Esophagus muscularis mucosa (tissue), 4 donors: Measurements from ENCODE around the gene ACP2. TPM values are rescaled to one million over a fixed set of nuclear protein-coding genes. Genes with fewer than 3 reads are reported as not detected.

ENCODE experiments used
- DNase-seq: peaks from one replicate; pipeline ENCODE4 v3.0.0-alpha.2; 2017; ENCODE audit errors: extremely low spot score
- H3K27ac ChIP-seq, 4 donors: fragments of 200-600 bp; sonication (generic); replicated peaks in 1 of 4; 1 replicate in 3 of 4; 2 replicates in 1 of 4; pipeline ENCODE4 v1.5.1; 2016 to 2019; ENCODE audit warnings: mild to moderate bottlenecking in 1 of 4
- H3K27me3 ChIP-seq, 4 donors: fragments of 200-600 bp; sonication (generic); one replicate each; pipeline versions ENCODE4 v1.5.1 to v1.6.0; 2016 to 2019
- H3K36me3 ChIP-seq, 4 donors: fragments of 200-600 bp; sonication (generic); one replicate each; pipeline ENCODE4 v1.5.1; 2016 to 2019
- H3K4me1 ChIP-seq, 4 donors: fragments of 200-600 bp; sonication (generic); one replicate each; pipeline ENCODE4 v1.5.1; 2016 to 2019
- H3K4me3 ChIP-seq, 4 donors: fragments of 200-600 bp; sonication (generic); 1 replicate in 2 of 4; 2 replicates in 2 of 4; pipeline ENCODE4 v1.5.1; 2016 to 2019; ENCODE audit warnings: mild to moderate bottlenecking in 4 of 4, moderate library complexity in 1 of 4
- H3K9me3 ChIP-seq, 4 donors: fragments of 200-600 bp; sonication (generic); 1 replicate in 3 of 4; 2 replicates in 1 of 4; pipeline ENCODE4 v1.5.1; 2016 to 2019
- EP300 ChIP-seq: sonication (generic); formaldehyde crosslinking; IDR thresholded peaks from one replicate; pipeline ENCODE4 v1.6.1; 2017; ENCODE audit warnings: antibody characterized with exemption
- POLR2A ChIP-seq: fragments of 450-650 bp; IDR thresholded peaks from one replicate; pipeline ENCODE4 v1.6.1; 2017; ENCODE audit warnings: antibody characterized with exemption, moderate library complexity, mild to moderate bottlenecking, low read depth
- POLR2AphosphoS5 ChIP-seq, 2 donors: sonication (generic); formaldehyde crosslinking; IDR thresholded peaks; one replicate each; pipeline ENCODE4 v1.6.1; 2017; ENCODE audit warnings: antibody characterized with exemption in 2 of 2
- WGBS: methylation state at CpG from one replicate; pipeline ENCODE4 v1.1.5; 2018; 5-methylcytosine and 5-hydroxymethylcytosine counted together
- intact Hi-C: fragments of 100-400 bp; cut with DNase I; formaldehyde crosslinking; loops from one replicate; pipeline ENCODE4 v1.15.1; 2023
- total RNA-seq, 4 donors: library from RNA; depleted of rRNA; stranded (reverse); fragments of >200 nt; gene quantifications; one replicate each; pipeline versions ENCODE4 v1.1.0 to v1.2.1, GENCODE V29; 2016
- TF ChIP-seq, protein P1 (sequence below), 3 experiments: fragments of 200-600 bp in 2 of 3; fragments of 450-650 bp in 1 of 3; sonication (generic) in 2 of 3; IDR thresholded peaks; one replicate each; pipeline ENCODE4 v1.5.1; 2017 to 2019; ENCODE audit warnings: antibody characterized with exemption in 3 of 3, mild to moderate bottlenecking in 2 of 3, moderate library complexity in 1 of 3

ACP2 gene
- total RNA-seq, 4 donors from 2014 or later, result 19.5 to 42.7 (median 28.6) TPM

DNA sequence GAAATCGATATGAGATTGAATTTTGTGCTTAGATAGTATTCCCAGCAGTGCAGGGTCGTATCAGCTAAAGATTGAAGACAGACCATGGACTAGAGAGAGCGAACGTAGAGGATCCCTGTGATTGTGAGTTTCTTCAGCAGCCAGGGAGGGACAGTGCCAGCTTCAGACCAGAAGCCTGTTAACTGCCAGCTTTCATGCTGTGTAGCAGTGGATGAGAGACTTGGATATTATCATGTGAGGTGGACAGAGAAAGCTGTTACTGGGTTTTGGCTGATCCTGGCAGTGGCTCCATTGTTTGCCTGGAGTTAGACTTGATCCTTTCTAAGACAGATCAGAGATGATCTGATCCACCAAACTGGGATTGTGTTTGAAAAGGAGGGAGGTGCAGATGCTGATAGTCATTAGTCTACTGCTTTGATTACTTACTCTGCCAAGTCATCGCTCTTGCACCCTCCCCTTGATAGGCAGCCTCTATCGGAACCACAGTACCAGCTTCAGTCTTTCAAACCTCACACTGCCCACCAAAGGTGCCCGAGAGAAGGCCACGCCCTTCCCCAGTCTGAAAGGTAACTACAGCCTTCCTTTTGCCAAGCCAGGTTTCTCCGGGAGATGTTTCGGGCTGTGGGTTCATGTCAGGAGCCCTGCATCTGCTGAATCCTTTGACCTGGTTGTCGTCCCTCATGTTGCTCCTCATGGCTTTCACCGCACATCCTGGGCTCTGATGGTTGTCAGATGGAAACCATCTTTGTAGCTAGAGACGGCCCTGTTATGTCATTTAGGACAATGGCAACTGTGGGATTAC, 37.6 kb upstream of the ACP2 start:
- peaks cover 0 to 8% (median 4%) of the 10 kb centered on the region in 4 donors for H3K4me1 ChIP-seq
- no peak overlapping the region for H3K27ac ChIP-seq
- H3K36me3 ChIP-seq, result peaks cover 93 to 100% (median 96%) of the 10 kb centered on the region in 4 donors
- DNase-seq, result no peak
- H3K4me3 ChIP-seq, result no peak overlapping the region
- no peaks in the 10 kb centered on the region for H3K27me3 ChIP-seq
- TF ChIP-seq POLR2AphosphoS5 (IDR thresholded peaks at IDR 0.05) (no peak), POLR2A (no peak), EP300 (no peak)
- TF ChIP-seq, protein P1, sequence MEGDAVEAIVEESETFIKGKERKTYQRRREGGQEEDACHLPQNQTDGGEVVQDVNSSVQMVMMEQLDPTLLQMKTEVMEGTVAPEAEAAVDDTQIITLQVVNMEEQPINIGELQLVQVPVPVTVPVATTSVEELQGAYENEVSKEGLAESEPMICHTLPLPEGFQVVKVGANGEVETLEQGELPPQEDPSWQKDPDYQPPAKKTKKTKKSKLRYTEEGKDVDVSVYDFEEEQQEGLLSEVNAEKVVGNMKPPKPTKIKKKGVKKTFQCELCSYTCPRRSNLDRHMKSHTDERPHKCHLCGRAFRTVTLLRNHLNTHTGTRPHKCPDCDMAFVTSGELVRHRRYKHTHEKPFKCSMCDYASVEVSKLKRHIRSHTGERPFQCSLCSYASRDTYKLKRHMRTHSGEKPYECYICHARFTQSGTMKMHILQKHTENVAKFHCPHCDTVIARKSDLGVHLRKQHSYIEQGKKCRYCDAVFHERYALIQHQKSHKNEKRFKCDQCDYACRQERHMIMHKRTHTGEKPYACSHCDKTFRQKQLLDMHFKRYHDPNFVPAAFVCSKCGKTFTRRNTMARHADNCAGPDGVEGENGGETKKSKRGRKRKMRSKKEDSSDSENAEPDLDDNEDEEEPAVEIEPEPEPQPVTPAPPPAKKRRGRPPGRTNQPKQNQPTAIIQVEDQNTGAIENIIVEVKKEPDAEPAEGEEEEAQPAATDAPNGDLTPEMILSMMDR (IDR thresholded peaks at IDR 0.05), result no peak
- H3K9me3 ChIP-seq, result no peaks in the 10 kb centered on the region
- intact Hi-C loops, result no loop called here
- WGBS, result 91% methylated on average over 12 of the region's 13 CpGs

DNA sequence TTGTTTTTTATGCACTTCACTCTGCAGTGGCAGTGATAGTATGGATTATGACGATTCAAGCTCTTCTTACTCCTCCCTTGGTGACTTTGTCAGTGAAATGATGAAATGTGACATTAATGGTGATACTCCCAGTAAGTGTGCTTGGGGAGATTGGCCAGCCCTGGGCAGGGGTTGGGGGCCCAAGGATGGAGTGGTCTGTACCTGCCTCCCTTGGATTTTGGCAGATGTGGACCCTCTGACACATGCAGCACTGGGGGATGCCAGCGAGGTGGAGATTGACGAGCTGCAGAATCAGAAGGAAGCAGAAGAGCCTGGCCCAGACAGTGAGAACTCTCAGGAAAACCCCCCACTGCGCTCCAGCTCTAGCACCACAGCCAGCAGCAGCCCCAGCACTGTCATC, 35.5 kb upstream of the ACP2 start:
- Histone ChIP-seq H3K27ac (no peak overlapping the region), H3K4me1 (peaks cover 0 to 18% (median 4%) of the 10 kb centered on the region in 4 donors), H3K9me3 (no peaks in the 10 kb centered on the region), H3K36me3 (peaks cover 93 to 100% (median 95%) of the 10 kb centered on the region in 4 donors), H3K27me3 (no peaks in the 10 kb centered on the region), H3K4me3 (no peak overlapping the region)
- intact Hi-C loops, result no loop called here
- 100% methylated on average over 4 of the region's 4 CpGs for WGBS
- no peak for TF ChIP-seq POLR2AphosphoS5 (IDR thresholded peaks at IDR 0.05)
- no peak for DNase-seq

DNA sequence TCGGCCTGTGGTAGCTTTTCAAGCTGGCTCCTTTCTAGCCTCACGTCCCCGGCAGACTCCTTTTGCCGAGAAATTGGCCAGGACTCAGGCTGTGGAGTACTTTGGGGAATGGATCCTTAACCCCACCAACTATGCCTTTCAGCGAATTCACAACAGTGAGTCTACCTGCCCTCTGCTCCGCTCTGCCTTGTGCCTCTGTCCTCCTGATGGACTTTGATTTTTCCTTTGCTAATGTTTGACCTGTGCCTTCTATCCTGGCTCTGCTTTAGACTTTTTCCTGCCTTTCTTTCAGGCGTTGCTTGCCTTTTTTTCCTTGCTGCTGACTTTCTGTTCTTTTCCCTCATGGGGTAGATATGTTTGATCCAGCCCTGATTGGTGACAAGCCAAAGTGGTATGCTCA, 33.8 kb upstream of the ACP2 start:
- no peak for TF ChIP-seq POLR2AphosphoS5 (IDR thresholded peaks at IDR 0.05)
- no peak for TF ChIP-seq POLR2A
- TF ChIP-seq EP300, result no peak
- TF ChIP-seq, protein P1 (IDR thresholded peaks at IDR 0.05), result no peak
- no peak for DNase-seq
- H3K27me3 ChIP-seq, result no peaks in the 10 kb centered on the region
- no peak overlapping the region for H3K4me3 ChIP-seq
- WGBS, result 92% methylated on average over 7 of the region's 7 CpGs
- intact Hi-C loops, result no loop called here
- no peak overlapping the region for H3K27ac ChIP-seq
- peaks cover 0 to 13% (median 0%) of the 10 kb centered on the region in 4 donors for H3K4me1 ChIP-seq
- no peaks in the 10 kb centered on the region for H3K9me3 ChIP-seq
- H3K36me3 ChIP-seq, result peaks cover 93 to 100% (median 98%) of the 10 kb centered on the region in 4 donors

DNA sequence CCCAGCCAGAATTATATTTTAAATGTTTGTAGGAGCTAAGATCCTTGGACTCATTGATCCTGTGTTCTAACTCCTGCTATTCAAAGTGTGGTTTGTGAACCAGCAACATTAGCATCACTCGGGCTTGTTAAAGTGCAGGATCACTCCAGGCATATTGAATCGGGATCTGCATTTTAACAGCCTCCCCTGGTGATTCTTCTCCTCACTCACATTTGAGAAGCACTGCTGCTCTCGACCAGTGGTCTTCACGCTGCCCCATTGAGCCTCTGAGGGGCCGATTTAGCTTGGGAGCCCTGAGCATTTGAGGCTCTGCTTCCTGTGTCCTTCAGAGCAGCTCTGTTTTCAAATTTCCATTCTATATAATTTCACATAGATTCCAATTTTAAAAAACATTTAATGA, 32.2 kb upstream of the ACP2 start:
- 69% methylated on average over 5 of the region's 5 CpGs for WGBS
- DNase-seq, result no peak
- Histone ChIP-seq H3K36me3 (peaks cover 97 to 100% (median 98%) of the 10 kb centered on the region in 4 donors), H3K9me3 (no peaks in the 10 kb centered on the region), H3K27me3 (no peaks in the 10 kb centered on the region), H3K4me1 (peaks cover 0 to 10% (median 0%) of the 10 kb centered on the region in 4 donors), H3K27ac (no peak overlapping the region), H3K4me3 (no peak overlapping the region)
- intact Hi-C loops, result no loop called here
- TF ChIP-seq, protein P1 (IDR thresholded peaks at IDR 0.05), result no peak
- no peak for TF ChIP-seq EP300
- no peak for TF ChIP-seq POLR2A
- TF ChIP-seq POLR2AphosphoS5 (IDR thresholded peaks at IDR 0.05), result no peak

DNA sequence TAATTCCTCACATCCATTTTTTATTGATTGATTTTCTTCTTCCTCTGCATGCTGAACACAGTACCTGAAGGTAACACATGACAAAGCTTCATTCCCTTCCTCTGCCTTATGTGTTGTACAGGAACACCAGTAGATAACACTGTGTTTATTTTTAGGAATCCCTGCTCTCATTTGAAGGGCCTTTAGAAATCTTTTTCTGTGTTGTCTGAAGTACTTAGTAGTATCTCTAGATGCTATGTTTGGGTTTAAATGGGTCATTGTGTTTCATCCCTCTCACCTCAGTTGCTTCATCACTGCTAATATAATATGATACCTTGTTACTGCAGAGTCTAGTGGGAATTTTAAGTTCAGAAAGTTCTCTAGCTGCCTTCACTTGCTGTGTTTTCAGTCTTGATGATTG, 31.5 kb upstream of the ACP2 start:
- no peak for TF ChIP-seq POLR2AphosphoS5 (IDR thresholded peaks at IDR 0.05)
- no peak for TF ChIP-seq EP300
- no peak for TF ChIP-seq POLR2A
- TF ChIP-seq, protein P1 (IDR thresholded peaks at IDR 0.05), result no peak
- Histone ChIP-seq H3K36me3 (peaks cover 97 to 100% (median 98%) of the 10 kb centered on the region in 4 donors), H3K27ac (no peak overlapping the region), H3K9me3 (no peaks in the 10 kb centered on the region), H3K4me1 (peaks cover 0 to 10% (median 0%) of the 10 kb centered on the region in 4 donors), H3K27me3 (no peaks in the 10 kb centered on the region), H3K4me3 (no peak overlapping the region)
- DNase-seq, result no peak
- intact Hi-C loops, result no loop called here
